Astrocyte of the spinal cord (primary cell): ENCODE results near the gene NFATC4.

Experiments
- DNase-seq: peaks from one replicate; pipeline ENCODE4 v3.0.0; 2011; ENCODE audit warnings: low read depth, low spot score
- H3K4me3 ChIP-seq: 2 replicates; pipeline ENCODE4 v1.5.1; 2011; ENCODE audit warnings: low read depth, mild to moderate bottlenecking, low read length, moderate library complexity
- CTCF ChIP-seq: IDR thresholded peaks from 2 replicates; pipeline ENCODE4 v1.5.1; 2012; ENCODE audit warnings: low read depth, mild to moderate bottlenecking, low read length, inconsistent platforms
- in situ Hi-C: cut with HindIII; loops from 2 replicates; pipeline ENCODE4 v1.10.0; 2017; ENCODE audit warnings: low sequenced_read_pairs

Gene NFATC4

GRCh38 chr14:24427537-24428508 lies 59.8 kb downstream of the NFATC4 start:
- no peak for DNase-seq
- in situ Hi-C loops, result no loop called here
- no peak for TF ChIP-seq CTCF
- H3K4me3 ChIP-seq, result no peak overlapping the region

- no peak for TF ChIP-seq CTCF
- DNase-seq, result no peak
- in situ Hi-C loops, result no loop called here
- H3K4me3 ChIP-seq, result no peak overlapping the region
Observed at GRCh38 chr14:24428628-24429394, 60.8 kb downstream of the NFATC4 start.
